Measurements from ENCODE around the gene EARS2. TPM values are rescaled to one million over a fixed set of nuclear protein-coding genes. Genes with fewer than 3 reads are reported as not detected.

EARS2 gene
- total RNA-seq, 1 donor from 2014 or later = 8.3 TPM

DNA sequence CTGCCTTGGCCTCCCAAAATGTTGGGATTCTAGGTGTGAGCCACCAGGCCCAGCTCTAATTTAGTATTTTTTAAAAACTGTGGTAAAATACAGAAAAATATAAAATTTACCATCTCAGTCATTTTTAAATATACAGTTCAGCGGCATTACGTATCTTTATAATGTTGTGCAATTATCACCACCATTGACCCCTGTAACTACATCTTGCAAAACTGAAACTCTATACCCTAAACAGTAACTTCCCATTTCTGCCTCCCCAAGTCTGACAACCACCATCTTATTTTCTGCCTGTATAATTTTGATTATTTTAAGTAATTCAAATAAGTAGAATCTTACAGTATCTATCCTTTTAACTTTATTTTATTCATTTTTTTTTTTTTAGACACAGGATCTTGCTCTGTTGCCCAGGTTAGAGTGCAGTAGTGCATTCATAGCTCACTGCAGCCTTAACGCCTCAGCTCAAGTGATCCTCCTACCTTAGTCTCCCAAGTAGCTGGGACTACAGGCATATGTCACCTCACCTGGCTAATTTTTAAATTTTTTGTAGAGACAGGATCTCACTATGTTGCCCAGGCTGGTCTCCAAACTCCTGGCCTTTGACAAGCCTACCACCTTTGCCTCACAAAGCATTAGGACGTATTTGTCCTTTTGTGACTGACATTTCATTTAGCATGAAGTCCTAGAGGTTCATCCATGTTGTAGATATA lies 36.0 kb downstream of the EARS2 start:
- Mint-ChIP-seq H3K36me3 (ENCODE audit: unreplicated experiment) (no peaks in the 10 kb centered on the region), H3K27me3 (ENCODE audit: unreplicated experiment) (no peaks in the 10 kb centered on the region), H3K4me1 (ENCODE audit: low read depth, unreplicated experiment) (peaks cover 5% of the 10 kb centered on the region), H3K27ac (ENCODE audit: unreplicated experiment) (no peak overlapping the region), H3K9me3 (ENCODE audit: unreplicated experiment) (peaks cover 2% of the 10 kb centered on the region), H3K4me3 (ENCODE audit: unreplicated experiment) (no peak overlapping the region)
- DNase-seq = no peak
- TF ChIP-seq, protein P1, sequence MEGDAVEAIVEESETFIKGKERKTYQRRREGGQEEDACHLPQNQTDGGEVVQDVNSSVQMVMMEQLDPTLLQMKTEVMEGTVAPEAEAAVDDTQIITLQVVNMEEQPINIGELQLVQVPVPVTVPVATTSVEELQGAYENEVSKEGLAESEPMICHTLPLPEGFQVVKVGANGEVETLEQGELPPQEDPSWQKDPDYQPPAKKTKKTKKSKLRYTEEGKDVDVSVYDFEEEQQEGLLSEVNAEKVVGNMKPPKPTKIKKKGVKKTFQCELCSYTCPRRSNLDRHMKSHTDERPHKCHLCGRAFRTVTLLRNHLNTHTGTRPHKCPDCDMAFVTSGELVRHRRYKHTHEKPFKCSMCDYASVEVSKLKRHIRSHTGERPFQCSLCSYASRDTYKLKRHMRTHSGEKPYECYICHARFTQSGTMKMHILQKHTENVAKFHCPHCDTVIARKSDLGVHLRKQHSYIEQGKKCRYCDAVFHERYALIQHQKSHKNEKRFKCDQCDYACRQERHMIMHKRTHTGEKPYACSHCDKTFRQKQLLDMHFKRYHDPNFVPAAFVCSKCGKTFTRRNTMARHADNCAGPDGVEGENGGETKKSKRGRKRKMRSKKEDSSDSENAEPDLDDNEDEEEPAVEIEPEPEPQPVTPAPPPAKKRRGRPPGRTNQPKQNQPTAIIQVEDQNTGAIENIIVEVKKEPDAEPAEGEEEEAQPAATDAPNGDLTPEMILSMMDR (IDR thresholded peaks at IDR 0.05; ENCODE audit: partially characterized antibody, unreplicated experiment) = no peak

GRCh38 chr16:23520500-23520899 lies 36.6 kb downstream of the EARS2 start:
- no peaks in the 10 kb centered on the region for H3K36me3 Mint-ChIP-seq (ENCODE audit: unreplicated experiment)
- peaks cover 5% of the 10 kb centered on the region for H3K4me1 Mint-ChIP-seq (ENCODE audit: low read depth, unreplicated experiment)
- H3K27me3 Mint-ChIP-seq (ENCODE audit: unreplicated experiment) = no peaks in the 10 kb centered on the region
- H3K4me3 Mint-ChIP-seq (ENCODE audit: unreplicated experiment) = no peak overlapping the region
- no peak overlapping the region for H3K27ac Mint-ChIP-seq (ENCODE audit: unreplicated experiment)
- TF ChIP-seq, protein P1 (IDR thresholded peaks at IDR 0.05; ENCODE audit: partially characterized antibody, unreplicated experiment) = no peak
- DNase-seq = no peak
- H3K9me3 Mint-ChIP-seq (ENCODE audit: unreplicated experiment) = peaks cover 2% of the 10 kb centered on the region

DNA sequence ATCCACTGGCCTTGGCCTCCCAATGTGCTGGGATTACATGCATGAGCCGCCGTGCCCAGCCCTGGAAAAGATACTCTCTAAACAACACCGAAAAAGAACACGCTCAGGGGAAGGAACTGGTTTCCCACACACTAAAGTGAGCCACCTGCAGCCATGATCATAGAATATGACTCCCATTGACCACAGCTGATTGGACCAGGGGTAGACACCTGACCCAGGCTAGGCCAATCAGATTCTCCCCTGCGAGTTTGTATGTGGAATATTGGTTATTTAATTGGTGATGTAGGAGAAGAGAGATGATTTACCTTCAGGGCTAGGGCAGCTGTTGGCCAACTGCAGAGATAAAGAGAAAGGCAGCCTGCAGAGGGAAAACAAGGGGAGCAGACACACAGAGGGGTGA lies 37.9 kb downstream of the EARS2 start:
- peaks cover 2% of the 10 kb centered on the region for H3K9me3 Mint-ChIP-seq (ENCODE audit: unreplicated experiment)
- DNase-seq = no peak
- H3K27me3 Mint-ChIP-seq (ENCODE audit: unreplicated experiment) = no peaks in the 10 kb centered on the region
- no peak overlapping the region for H3K27ac Mint-ChIP-seq (ENCODE audit: unreplicated experiment)
- no peaks in the 10 kb centered on the region for H3K36me3 Mint-ChIP-seq (ENCODE audit: unreplicated experiment)
- TF ChIP-seq, protein P1 (IDR thresholded peaks at IDR 0.05; ENCODE audit: partially characterized antibody, unreplicated experiment) = no peak
- peaks cover 5% of the 10 kb centered on the region for H3K4me1 Mint-ChIP-seq (ENCODE audit: low read depth, unreplicated experiment)
- no peak overlapping the region for H3K4me3 Mint-ChIP-seq (ENCODE audit: unreplicated experiment)

- peaks cover 5% of the 10 kb centered on the region for H3K4me1 Mint-ChIP-seq (ENCODE audit: low read depth, unreplicated experiment)
Measured at GRCh38 chr16:23518435-23518891, 38.7 kb downstream of the EARS2 start.

More at GRCh38 chr16:23518435-23518891, 38.7 kb downstream of the EARS2 start:
- Mint-ChIP-seq H3K9me3 (ENCODE audit: unreplicated experiment) (peaks cover 2% of the 10 kb centered on the region), H3K27me3 (ENCODE audit: unreplicated experiment) (no peaks in the 10 kb centered on the region), H3K4me3 (ENCODE audit: unreplicated experiment) (no peak overlapping the region), H3K27ac (ENCODE audit: unreplicated experiment) (no peak overlapping the region), H3K36me3 (ENCODE audit: unreplicated experiment) (no peaks in the 10 kb centered on the region)
- DNase-seq = no peak
- TF ChIP-seq, protein P1 (IDR thresholded peaks at IDR 0.05; ENCODE audit: partially characterized antibody, unreplicated experiment) = no peak

All from glutamatergic neuron (in vitro differentiated cells).